Camera-type eye (tissue), 1 donor: ENCODE results near the gene ADAM12. TPM values are rescaled to one million over a fixed set of nuclear protein-coding genes. Genes with fewer than 3 reads are reported as not detected.

Experiments
- total RNA-seq: library from RNA; depleted of rRNA; stranded (reverse); fragments of >200 nt; gene quantifications from one replicate; pipeline ENCODE4 v1.2.3, GENCODE V29; 2014

Gene ADAM12, protein sequence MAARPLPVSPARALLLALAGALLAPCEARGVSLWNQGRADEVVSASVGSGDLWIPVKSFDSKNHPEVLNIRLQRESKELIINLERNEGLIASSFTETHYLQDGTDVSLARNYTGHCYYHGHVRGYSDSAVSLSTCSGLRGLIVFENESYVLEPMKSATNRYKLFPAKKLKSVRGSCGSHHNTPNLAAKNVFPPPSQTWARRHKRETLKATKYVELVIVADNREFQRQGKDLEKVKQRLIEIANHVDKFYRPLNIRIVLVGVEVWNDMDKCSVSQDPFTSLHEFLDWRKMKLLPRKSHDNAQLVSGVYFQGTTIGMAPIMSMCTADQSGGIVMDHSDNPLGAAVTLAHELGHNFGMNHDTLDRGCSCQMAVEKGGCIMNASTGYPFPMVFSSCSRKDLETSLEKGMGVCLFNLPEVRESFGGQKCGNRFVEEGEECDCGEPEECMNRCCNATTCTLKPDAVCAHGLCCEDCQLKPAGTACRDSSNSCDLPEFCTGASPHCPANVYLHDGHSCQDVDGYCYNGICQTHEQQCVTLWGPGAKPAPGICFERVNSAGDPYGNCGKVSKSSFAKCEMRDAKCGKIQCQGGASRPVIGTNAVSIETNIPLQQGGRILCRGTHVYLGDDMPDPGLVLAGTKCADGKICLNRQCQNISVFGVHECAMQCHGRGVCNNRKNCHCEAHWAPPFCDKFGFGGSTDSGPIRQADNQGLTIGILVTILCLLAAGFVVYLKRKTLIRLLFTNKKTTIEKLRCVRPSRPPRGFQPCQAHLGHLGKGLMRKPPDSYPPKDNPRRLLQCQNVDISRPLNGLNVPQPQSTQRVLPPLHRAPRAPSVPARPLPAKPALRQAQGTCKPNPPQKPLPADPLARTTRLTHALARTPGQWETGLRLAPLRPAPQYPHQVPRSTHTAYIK
- 29.9 TPM for total RNA-seq

GRCh38 chr10:126387931-126388911, at the start of gene ADAM12:
Gene ADAM12 (minus strand): TSS chr10:126388477. CDS start chr10:126388145, 332 bp downstream.

